IMR-90 (cell line): ENCODE results near the gene STK40. TPM values are rescaled to one million over a fixed set of nuclear protein-coding genes. Genes with fewer than 3 reads are reported as not detected.

Experiments
- ATAC-seq: fragments of 200-7000 bp; cut with Tn5 transposase; 2 replicates; pipeline ENCODE4 v1.9.1; 2020; ENCODE audit warnings: low read depth, mild to moderate bottlenecking, moderate library complexity
- BruUV-seq: library from RNA; stranded (reverse); fragments of 400-500 nt; replicated peaks from 2 replicates; lab custom pipeline; 2021; lab: Mats Ljungman, UMichigan
- CTCF ChIA-PET: fragments of 300-600 bp; formaldehyde crosslinking; extraction: SDS; loops from one replicate; lab custom pipeline; 2021; ENCODE audit warnings: antibody characterized with exemption; lab: Yijun Ruan, JAX
- POLR2A ChIA-PET: fragments of 300-600 bp; sonication (Branson Sonifier 250); formaldehyde crosslinking; loops from one replicate; lab custom pipeline; 2022; ENCODE audit warnings: antibody characterized with exemption; ENCODE audit not compliant: unreplicated experiment; lab: Charles Lee
- DNase-seq: peaks from one replicate; pipeline ENCODE4 v3.0.0; 2013
- H2AFZ ChIP-seq: replicated peaks from 2 replicates; pipeline ENCODE3; 2013; ENCODE audit warnings: low read length, mild to moderate bottlenecking; ENCODE audit not compliant: poor library complexity
- H2AK5ac ChIP-seq: 2 replicates; pipeline ENCODE4 v1.6.1; 2013; ENCODE audit warnings: low read depth, low read length, inconsistent platforms
- H2AK9ac ChIP-seq: replicated peaks from 2 replicates; pipeline ENCODE3; 2013; ENCODE audit warnings: mild to moderate bottlenecking, low read depth, low read length, moderate library complexity; ENCODE audit not compliant: poor library complexity
- H2BK120ac ChIP-seq: 2 replicates; pipeline ENCODE4 v1.6.1; 2013; ENCODE audit warnings: low read depth, low read length, inconsistent platforms
- H2BK15ac ChIP-seq: 3 replicates; pipeline ENCODE4 v1.6.1; 2013; ENCODE audit warnings: low read depth, low read length, inconsistent platforms
- H2BK20ac ChIP-seq: 2 replicates; pipeline ENCODE4 v1.6.1; 2013; ENCODE audit warnings: low read depth, mild to moderate bottlenecking, inconsistent platforms, low read length, moderate library complexity
- H2BK5ac ChIP-seq: 2 replicates; pipeline ENCODE4 v1.6.1; 2013; ENCODE audit warnings: mild to moderate bottlenecking, low read depth, low read length, inconsistent platforms; ENCODE audit not compliant: poor library complexity, severe bottlenecking
- H3K14ac ChIP-seq: replicated peaks from 2 replicates; pipeline ENCODE4 v1.6.1; 2013; ENCODE audit warnings: low read depth, low read length, inconsistent platforms
- H3K18ac ChIP-seq: 2 replicates; pipeline ENCODE4 v1.6.1; 2013; ENCODE audit warnings: low read depth, low read length, control low read depth
- H3K23ac ChIP-seq: 2 replicates; pipeline ENCODE4 v1.6.1; 2013; ENCODE audit warnings: low read depth, low read length, inconsistent platforms
- H3K27ac ChIP-seq: 2 replicates; pipeline ENCODE4 v1.5.1; 2013; ENCODE audit warnings: mild to moderate bottlenecking, control low read depth, low read length; ENCODE audit not compliant: insufficient read depth
- H3K27me3 ChIP-seq: 2 replicates; pipeline ENCODE4 v1.6.1; 2013; ENCODE audit warnings: low read length; ENCODE audit not compliant: control insufficient read depth, insufficient read depth
- H3K36me3 ChIP-seq: 2 replicates; pipeline ENCODE4 v1.6.1; 2013; ENCODE audit warnings: low read length, mixed read lengths; ENCODE audit not compliant: control insufficient read depth, insufficient read depth
- H3K4ac ChIP-seq: 2 replicates; pipeline ENCODE4 v1.6.1; 2013; ENCODE audit warnings: low read depth, low read length, inconsistent platforms
- H3K4me1 ChIP-seq: 2 replicates; pipeline ENCODE4 v1.6.1; 2013; ENCODE audit warnings: low read length, mixed read lengths; ENCODE audit not compliant: control insufficient read depth, insufficient read depth
- H3K4me2 ChIP-seq: 2 replicates; pipeline ENCODE4 v1.6.1; 2013; ENCODE audit warnings: low read depth, mild to moderate bottlenecking, control low read depth, low read length, moderate library complexity
- H3K4me3 ChIP-seq: 2 replicates; pipeline ENCODE4 v1.5.1; 2013; ENCODE audit warnings: low read depth, mild to moderate bottlenecking, control low read depth, low read length, moderate library complexity; ENCODE audit not compliant: insufficient read depth
- H3K56ac ChIP-seq: 2 replicates; pipeline ENCODE4 v1.6.1; 2013; ENCODE audit warnings: low read length, inconsistent platforms; ENCODE audit not compliant: insufficient read depth; ENCODE audit errors: extremely low read depth
- H3K79me1 ChIP-seq, 2 experiments: 2 replicates each; pipeline ENCODE4 v1.6.1; 2013; ENCODE audit warnings: low read length in 2 of 2, inconsistent platforms in 1 of 2, low read depth in 1 of 2
- H3K9ac ChIP-seq: 2 replicates; pipeline ENCODE4 v1.6.1; 2013; ENCODE audit warnings: low read depth, low read length, control low read depth
- H3K9me1 ChIP-seq: 2 replicates; pipeline ENCODE4 v1.6.1; 2013; ENCODE audit warnings: low read length, inconsistent platforms; ENCODE audit not compliant: insufficient read depth
- H3K9me3 ChIP-seq: 2 replicates; pipeline ENCODE4 v1.6.1; 2013; ENCODE audit warnings: low read length; ENCODE audit not compliant: control insufficient read depth, insufficient read depth
- H4K20me1 ChIP-seq: 2 replicates; pipeline ENCODE4 v1.6.1; 2013; ENCODE audit warnings: low read length, inconsistent platforms; ENCODE audit not compliant: insufficient read depth
- H4K5ac ChIP-seq: 2 replicates; pipeline ENCODE4 v1.6.1; 2013; ENCODE audit warnings: mild to moderate bottlenecking, low read depth, low read length, control low read depth
- H4K8ac ChIP-seq, 2 experiments: 2 replicates each; pipeline ENCODE4 v1.6.1; 2013; ENCODE audit warnings: low read depth in 2 of 2, low read length in 2 of 2, control low read depth in 1 of 2, inconsistent platforms in 1 of 2
- H4K91ac ChIP-seq: 2 replicates; pipeline ENCODE4 v1.6.1; 2013; ENCODE audit warnings: low read depth, low read length, inconsistent platforms; ENCODE audit not compliant: insufficient read depth
- BHLHE40 ChIP-seq: fragments of 150-350 bp; IDR thresholded peaks from 2 replicates; pipeline ENCODE4 v1.6.1; 2016; ENCODE audit warnings: mild to moderate bottlenecking, low read depth, low read length
- CHD1 ChIP-seq: IDR thresholded peaks from 2 replicates; pipeline ENCODE4 v1.6.1; 2012; ENCODE audit warnings: low read depth, low read length, improper control_type of control experiment
- MAFK ChIP-seq: IDR thresholded peaks from 2 replicates; pipeline ENCODE4 v1.6.1; 2012; ENCODE audit warnings: low read depth, low read length, improper control_type of control experiment
- MAZ ChIP-seq: IDR thresholded peaks from 2 replicates; pipeline ENCODE4 v1.6.1; 2012; ENCODE audit warnings: low read depth, mild to moderate bottlenecking, low read length, improper control_type of control experiment, moderate library complexity, borderline replicate concordance
- NFE2L2 ChIP-seq: fragments of 150-350 bp; IDR thresholded peaks from 2 replicates; pipeline ENCODE4 v1.6.1; 2016; ENCODE audit warnings: low read depth, mild to moderate bottlenecking, low read length
- POLR2A ChIP-seq: IDR thresholded peaks from 2 replicates; pipeline ENCODE4 v1.6.1; 2012; ENCODE audit warnings: mild to moderate bottlenecking, low read depth, low read length
- RFX5 ChIP-seq: IDR thresholded peaks from 2 replicates; pipeline ENCODE4 v1.8.0; 2012; ENCODE audit warnings: low read depth, mild to moderate bottlenecking, low read length, moderate library complexity
- SMC3 ChIP-seq: fragments of 150-350 bp; IDR thresholded peaks from 2 replicates; pipeline ENCODE4 v1.6.1; 2016; ENCODE audit warnings: low read depth, mild to moderate bottlenecking, antibody characterized with exemption, low read length, moderate library complexity
- WGBS, 2 experiments: methylation state at CpG; one replicate each; pipeline versions ENCODE4 v1.1.5 to v1.1.7; 2013; ENCODE audit warnings: missing lambda C conversion rate in 2 of 2; ENCODE audit not compliant: insufficient read length in 1 of 2; ENCODE audit errors: extremely low coverage in 2 of 2; 5-methylcytosine and 5-hydroxymethylcytosine counted together
- dilution Hi-C: fragments of 300-500 bp; cut with HindIII; formaldehyde crosslinking; loops from one replicate; pipeline ENCODE4 v1.14.3; 2018; ENCODE audit warnings: low sequenced_read_pairs; ENCODE audit not compliant: unreplicated experiment
- in situ Hi-C: fragments of 300-500 bp; cut with MboI; formaldehyde crosslinking; loops from 3 replicates; pipeline ENCODE4 v1.14.3; 2019; ENCODE audit warnings: low sequenced_read_pairs, inconsistent platforms, mixed read lengths
- intact Hi-C: fragments of 100-400 bp; cut with micrococcal nuclease; formaldehyde crosslinking; loops from 2 replicates; pipeline ENCODE4 v1.10.0; 2022
- polyA plus RNA-seq, 3 experiments: library from polyadenylated mRNA; depleted of rRNA; stranded (reverse); fragments of >200 nt; gene quantifications; 2 replicates each; pipeline ENCODE4 v1.2.3, GENCODE V29; 2012; ENCODE audit warnings: low replicate concordance in 1 of 3
- total RNA-seq: library from RNA; depleted of rRNA; stranded (reverse); fragments of >200 nt; gene quantifications from 2 replicates; pipeline ENCODE4 v1.2.3, GENCODE V29; 2012
- TF ChIP-seq, protein P1 (sequence below): fragments of 150-350 bp; IDR thresholded peaks from 2 replicates; pipeline ENCODE4 v1.6.1; 2016; ENCODE audit warnings: low read depth, mild to moderate bottlenecking, low read length, moderate library complexity, borderline replicate concordance

The STK40 gene
- total and polyA plus RNA-seq, 2 of the 4 experiments (the other 2 are of a cell fraction): 16.0 to 29.9 TPM

GRCh38 chr1:36303650-36304360, 81.9 kb downstream of the STK40 start:
- Histone ChIP-seq H3K9me3 (no peaks in the 10 kb centered on the region), H4K5ac (no peak overlapping the region), H3K4ac (no peak overlapping the region), H3K27ac (no peak overlapping the region), H3K9me1 (peaks cover 14% of the 10 kb centered on the region), H3K79me1 (peaks cover 23 to 63% of the 10 kb centered on the region in 2 experiments; a peak in 3 of 4 replicates), H3K36me3 (peaks cover 41% of the 10 kb centered on the region), H4K91ac (no peak overlapping the region), H3K18ac (no peak overlapping the region), H3K56ac (no peak overlapping the region), H3K9ac (no peak overlapping the region), H3K4me1 (peaks cover 8% of the 10 kb centered on the region), H4K8ac (no peak overlapping the region), H3K4me3 (no peak overlapping the region), H2AK9ac (no peak overlapping the region), H2BK15ac (no peak overlapping the region), H3K4me2 (no peak overlapping the region), H2BK20ac (no peak overlapping the region), H2BK5ac (no peak overlapping the region), H3K23ac (no peak overlapping the region), H2BK120ac (no peak overlapping the region), H2AFZ (no peak overlapping the region), H3K27me3 (no peaks in the 10 kb centered on the region), H3K14ac (no peak overlapping the region), H2AK5ac (no peak overlapping the region), H4K20me1 (peaks cover 17% of the 10 kb centered on the region; the same call in 1 of the 2 replicates)
- no TSS peak for BruUV-seq
- intact Hi-C loops (no loop called here), dilution Hi-C loops (no loop called here), in situ Hi-C loops (no loop called here)
- ATAC-seq (no peak), DNase-seq (no peak)
- ChIA-PET POLR2A (no interaction called here), CTCF (interaction anchor here (0.6 kb wide), 1 partner anchor 421 kb away, joined by 3 read pairs; the partner anchor contains the start of gene AGO1)
- TF ChIP-seq, protein P1, sequence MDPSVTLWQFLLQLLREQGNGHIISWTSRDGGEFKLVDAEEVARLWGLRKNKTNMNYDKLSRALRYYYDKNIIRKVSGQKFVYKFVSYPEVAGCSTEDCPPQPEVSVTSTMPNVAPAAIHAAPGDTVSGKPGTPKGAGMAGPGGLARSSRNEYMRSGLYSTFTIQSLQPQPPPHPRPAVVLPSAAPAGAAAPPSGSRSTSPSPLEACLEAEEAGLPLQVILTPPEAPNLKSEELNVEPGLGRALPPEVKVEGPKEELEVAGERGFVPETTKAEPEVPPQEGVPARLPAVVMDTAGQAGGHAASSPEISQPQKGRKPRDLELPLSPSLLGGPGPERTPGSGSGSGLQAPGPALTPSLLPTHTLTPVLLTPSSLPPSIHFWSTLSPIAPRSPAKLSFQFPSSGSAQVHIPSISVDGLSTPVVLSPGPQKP: no peak
- TF ChIP-seq MAFK (no peak), MAZ (no peak), BHLHE40 (no peak), RFX5 (no peak), SMC3 (no peak), NFE2L2 (no peak), CHD1 (no peak), POLR2A (no peak)
- WGBS, 2 experiments: 86% methylated on average over 10 of the region's 23 CpGs; no CpG with 5 or more reads in 1 of the 2 experiments
